Dermis microvascular lymphatic vessel endothelial cell (primary cell): Measurements from ENCODE around the gene MTHFD1L. TPM values are rescaled to one million over a fixed set of nuclear protein-coding genes. Genes with fewer than 3 reads are reported as not detected.
"Not testable (repeated sequence)": the region's sequence is repeated elsewhere in the genome, so short reads cannot be mapped to it uniquely, and the experiment has no call there.

ENCODE experiments used
- DNase-seq, 2 donors: peaks; one replicate each; pipeline versions ENCODE4 v3.0.0 to v3.0.0-alpha.2; 2010; ENCODE audit warnings: low read depth in 2 of 2
- total RNA-seq: library from RNA; depleted of rRNA; stranded (reverse); fragments of >200 nt; gene quantifications from 2 replicates; pipeline ENCODE4 v1.2.1, GENCODE V29; 2014

The MTHFD1L gene
- total RNA-seq, 1 donor from 2014 or later = 30.3 TPM

- no peak for DNase-seq
Observed at GRCh38 chr6:151065027-151065815, 199.7 kb downstream of the MTHFD1L start.

- peak; percentile 98 to 99 for DNase-seq
Observed at GRCh38 chr6:151067684-151068596, 202.4 kb downstream of the MTHFD1L start.

- peak in 1 of 2 donors; percentile 34 for DNase-seq
Observed at GRCh38 chr6:151068761-151069312, 203.3 kb downstream of the MTHFD1L start.

GRCh38 chr6:151069641-151070040 lies 204.1 kb downstream of the MTHFD1L start:
- DNase-seq = no peak

GRCh38 chr6:151070631-151071051 lies 205.1 kb downstream of the MTHFD1L start:
- DNase-seq = peak in 1 of 2 donors; percentile 45

- peak; percentile 46 to 81 for DNase-seq
Observed at GRCh38 chr6:151071295-151071694, 205.8 kb downstream of the MTHFD1L start.

- no peak for DNase-seq
Observed at GRCh38 chr6:151073146-151073545, 207.6 kb downstream of the MTHFD1L start.

GRCh38 chr6:151073701-151074100 lies 208.2 kb downstream of the MTHFD1L start:
- no peak for DNase-seq

- no peak for DNase-seq
Observed at GRCh38 chr6:151075005-151075404, 209.5 kb downstream of the MTHFD1L start.

GRCh38 chr6:151075527-151075926 lies 210.0 kb downstream of the MTHFD1L start:
- no peak for DNase-seq

- DNase-seq = no peak
Observed at GRCh38 chr6:151075930-151076555, 210.5 kb downstream of the MTHFD1L start.

- no peak for DNase-seq
Observed at GRCh38 chr6:151078655-151079054, 213.2 kb downstream of the MTHFD1L start.

- DNase-seq = no peak
Observed at GRCh38 chr6:151081656-151082055, 216.2 kb downstream of the MTHFD1L start.

- DNase-seq = no peak
Observed at GRCh38 chr6:151082079-151082478, 216.6 kb downstream of the MTHFD1L start.

GRCh38 chr6:151084275-151084674 lies 218.8 kb downstream of the MTHFD1L start:
- DNase-seq = no peak

GRCh38 chr6:151087055-151087454 lies 221.6 kb downstream of the MTHFD1L start:
- DNase-seq = not testable (repeated sequence)

GRCh38 chr6:151087861-151088598 lies 222.5 kb downstream of the MTHFD1L start:
- DNase-seq = no peak

- DNase-seq = no peak
Observed at GRCh38 chr6:151088599-151088935, 223.1 kb downstream of the MTHFD1L start.

GRCh38 chr6:151088963-151089362 lies 223.5 kb downstream of the MTHFD1L start:
- no peak for DNase-seq

- DNase-seq = no peak
Observed at GRCh38 chr6:151089978-151090377, 224.5 kb downstream of the MTHFD1L start.

GRCh38 chr6:151091571-151091970 lies 226.1 kb downstream of the MTHFD1L start:
- DNase-seq = no peak
